Choroid plexus epithelial cell (primary cell): ENCODE measurements around the gene RNASE4.

Experiments used
- DNase-seq: peaks from one replicate; pipeline ENCODE4 v3.0.0-alpha.2; 2010; ENCODE audit warnings: low read depth
- H3K4me3 ChIP-seq: 2 replicates; pipeline ENCODE4 v1.5.1; 2011; ENCODE audit warnings: low read depth, mild to moderate bottlenecking, control low read depth, low read length, moderate library complexity
- TF ChIP-seq, protein P1 (sequence below): conservative IDR thresholded peaks from 2 replicates; pipeline ENCODE4 v1.5.1; 2011; ENCODE audit warnings: low read depth, mild to moderate bottlenecking, control low read depth, inconsistent platforms, low read length, moderate library complexity

RNASE4 gene

GRCh38 chr14:20683125-20683890 is 1.1 kb upstream of the RNASE4 start:
- TF ChIP-seq, protein P1, sequence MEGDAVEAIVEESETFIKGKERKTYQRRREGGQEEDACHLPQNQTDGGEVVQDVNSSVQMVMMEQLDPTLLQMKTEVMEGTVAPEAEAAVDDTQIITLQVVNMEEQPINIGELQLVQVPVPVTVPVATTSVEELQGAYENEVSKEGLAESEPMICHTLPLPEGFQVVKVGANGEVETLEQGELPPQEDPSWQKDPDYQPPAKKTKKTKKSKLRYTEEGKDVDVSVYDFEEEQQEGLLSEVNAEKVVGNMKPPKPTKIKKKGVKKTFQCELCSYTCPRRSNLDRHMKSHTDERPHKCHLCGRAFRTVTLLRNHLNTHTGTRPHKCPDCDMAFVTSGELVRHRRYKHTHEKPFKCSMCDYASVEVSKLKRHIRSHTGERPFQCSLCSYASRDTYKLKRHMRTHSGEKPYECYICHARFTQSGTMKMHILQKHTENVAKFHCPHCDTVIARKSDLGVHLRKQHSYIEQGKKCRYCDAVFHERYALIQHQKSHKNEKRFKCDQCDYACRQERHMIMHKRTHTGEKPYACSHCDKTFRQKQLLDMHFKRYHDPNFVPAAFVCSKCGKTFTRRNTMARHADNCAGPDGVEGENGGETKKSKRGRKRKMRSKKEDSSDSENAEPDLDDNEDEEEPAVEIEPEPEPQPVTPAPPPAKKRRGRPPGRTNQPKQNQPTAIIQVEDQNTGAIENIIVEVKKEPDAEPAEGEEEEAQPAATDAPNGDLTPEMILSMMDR = no peak
- H3K4me3 ChIP-seq = peak overlapping the region; percentile 88
- peak; percentile 95 for DNase-seq

DNA sequence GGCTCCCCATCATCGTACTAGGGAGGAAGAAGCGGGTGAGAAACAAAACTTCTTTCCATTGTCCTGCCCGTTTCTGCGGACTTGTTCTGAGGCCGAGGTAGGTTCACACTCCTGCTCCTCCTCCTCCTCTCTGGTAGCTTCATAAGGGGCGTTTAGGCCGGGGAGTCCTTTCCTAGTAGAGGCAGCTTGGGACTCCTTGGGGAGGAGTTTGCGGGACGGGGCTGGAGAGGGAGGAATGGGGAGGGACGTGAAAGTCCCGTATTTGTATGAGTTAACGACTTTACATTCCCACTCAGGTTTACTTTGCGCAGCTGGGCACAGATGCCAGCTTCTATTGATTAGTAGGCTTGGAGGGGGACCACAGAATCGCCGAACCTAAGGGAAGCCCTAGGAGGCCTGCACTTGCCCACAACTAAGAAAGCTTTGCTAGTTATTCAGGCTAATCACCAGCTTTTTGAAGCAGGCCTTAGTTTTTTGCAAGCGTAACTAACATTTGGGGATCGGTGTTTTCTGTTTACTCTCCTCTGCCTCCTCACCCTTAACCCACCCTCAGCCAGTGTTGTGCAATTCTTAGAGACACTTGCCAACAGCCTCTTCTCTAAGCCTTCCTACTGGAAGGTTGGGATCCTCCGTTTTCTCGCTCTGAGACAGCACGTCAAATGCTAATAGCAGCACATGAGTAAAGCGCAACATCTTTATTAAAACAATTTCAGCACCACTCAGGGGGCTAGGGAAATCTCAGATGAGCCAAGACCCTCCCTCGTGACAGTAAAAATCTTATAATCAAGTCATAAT is 499 bp downstream of the RNASE4 start:
- peak; percentile 52 for DNase-seq
- TF ChIP-seq, protein P1 = no peak
- peak overlapping the region; percentile 88 for H3K4me3 ChIP-seq

- TF ChIP-seq, protein P1 = no peak
- no peak for DNase-seq
- H3K4me3 ChIP-seq = no peak overlapping the region
Observed at GRCh38 chr14:20686386-20687143, 2.2 kb downstream of the RNASE4 start.

DNA sequence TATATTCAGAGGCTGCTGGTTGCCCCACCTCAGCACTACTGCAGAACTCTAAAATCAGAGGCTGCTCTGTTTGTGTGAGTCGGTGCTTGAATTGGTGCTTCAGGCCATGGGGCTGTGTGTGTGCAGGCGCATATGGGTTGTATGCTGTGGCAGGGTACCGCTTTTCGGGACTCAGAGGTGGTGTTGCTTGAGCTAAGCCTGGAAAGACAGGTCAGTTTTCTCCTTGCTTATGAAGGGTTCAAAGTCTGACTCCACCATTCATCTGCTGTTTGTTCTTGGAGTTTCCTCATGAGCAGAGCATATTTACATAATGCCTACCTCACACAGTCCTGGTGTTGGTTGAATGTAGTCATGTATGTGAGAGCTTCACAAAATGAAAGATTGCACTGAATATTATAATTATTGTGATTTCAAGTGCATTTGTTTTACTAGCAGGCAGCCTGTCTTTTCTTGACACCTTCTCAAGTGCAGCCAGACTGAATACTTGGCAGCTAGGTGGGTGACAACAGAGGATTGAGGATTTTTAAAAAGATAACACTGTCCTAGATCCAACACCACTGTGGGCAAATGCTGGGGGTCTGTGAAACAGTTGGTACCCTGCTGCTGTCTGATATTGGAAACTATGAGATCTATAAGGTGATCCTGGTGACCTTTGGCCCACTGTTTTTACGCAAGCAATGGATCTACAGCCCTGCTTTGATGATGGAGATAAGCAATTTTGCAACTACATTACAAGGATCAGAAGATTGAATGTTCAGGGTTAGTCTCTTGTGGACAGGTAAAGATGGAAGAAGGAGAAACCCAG is 3.2 kb downstream of the RNASE4 start:
- TF ChIP-seq, protein P1 = no peak
- no peak for DNase-seq
- H3K4me3 ChIP-seq = no peak overlapping the region

DNA sequence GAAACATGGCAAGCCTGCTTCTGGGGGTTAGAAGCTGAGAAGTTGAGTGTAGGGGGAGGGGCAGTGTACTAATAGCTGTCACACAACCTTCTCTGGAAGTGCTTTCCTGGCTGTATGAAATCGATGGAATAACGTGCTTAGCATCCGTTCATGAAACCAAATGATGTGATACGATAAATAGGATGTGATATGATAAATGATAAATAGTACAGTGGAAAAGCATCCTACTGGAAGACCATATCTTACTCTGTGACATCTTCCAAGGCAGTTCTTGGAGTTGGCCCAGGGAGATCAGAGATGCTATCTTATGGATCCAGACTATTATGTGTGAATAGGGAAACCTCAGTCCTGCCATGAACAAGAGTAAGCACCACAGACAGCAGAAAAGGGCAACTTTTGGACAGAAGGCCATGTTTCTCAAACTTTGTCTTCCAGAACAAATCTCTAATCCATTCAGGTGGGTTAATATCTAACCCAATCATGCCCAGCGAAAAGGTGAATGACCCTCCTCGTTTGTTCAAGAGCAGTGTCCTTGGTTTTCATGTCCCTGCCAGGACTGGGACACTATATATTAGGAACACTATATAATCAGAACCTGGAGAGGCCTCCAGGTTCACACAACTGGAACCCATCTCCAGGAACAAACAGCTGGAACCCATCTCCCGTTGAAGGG is 3.9 kb downstream of the RNASE4 start, which contains the start of gene ANG:
Gene ANG (plus strand): TSS at position 598 of the 673 bp plus-strand sequence. CDS start 4,801 bp downstream, outside the sequence.
- no peak for DNase-seq
- H3K4me3 ChIP-seq = no peak within 1 kb of the TSS
- TF ChIP-seq, protein P1 = no peak
